NCI-H524 treated with DMSO at 0.1 percent for 48 hours (cell line): Measurements from ENCODE around the gene MTA1.

Experiments used
- DNase-seq: peaks from one replicate; lab custom pipeline; 2025; lab: John Stamatoyannopoulos, UW

The MTA1 gene

DNA sequence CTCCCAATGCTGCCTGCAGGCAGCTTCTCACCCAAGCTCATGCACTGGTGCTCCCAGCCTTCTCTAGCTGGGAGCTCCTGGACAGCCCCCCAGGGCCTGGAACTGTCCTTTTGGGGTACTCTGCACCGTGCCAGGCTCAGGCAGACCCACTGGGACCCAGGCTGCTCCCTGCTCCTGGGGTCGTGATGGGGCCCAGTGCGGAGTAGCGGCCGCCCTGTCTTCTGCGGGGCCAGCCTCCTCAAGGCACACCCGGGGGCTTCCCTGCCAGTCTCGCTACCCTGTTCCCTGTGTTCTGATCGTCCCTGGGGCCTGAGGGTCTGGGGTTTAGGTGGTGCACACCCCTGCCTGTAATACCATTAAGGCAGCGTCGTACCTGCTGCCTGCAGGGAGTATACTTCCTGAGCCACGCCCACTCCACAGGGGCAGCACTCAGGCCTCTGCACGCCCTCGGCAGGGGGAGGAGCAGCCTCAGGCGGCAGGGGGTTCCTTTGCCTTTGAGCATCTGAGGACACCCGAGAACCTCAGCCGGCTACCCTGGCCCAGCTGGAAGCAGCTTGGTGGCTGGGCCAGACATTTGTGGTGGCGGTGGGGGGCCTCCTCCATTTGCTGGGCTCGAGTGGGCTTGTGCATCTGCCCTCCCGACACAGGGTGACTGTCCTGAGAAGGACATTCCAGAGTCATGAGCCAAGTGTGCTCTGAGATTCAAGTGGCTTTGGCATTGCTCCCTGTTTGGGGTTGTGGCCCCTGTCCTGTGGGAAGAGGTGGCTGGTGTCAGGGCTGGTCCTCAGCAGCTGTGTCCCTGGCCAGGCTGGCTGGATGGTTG, 45.8 kb downstream of the MTA1 start:
- DNase-seq, result no peak

- no peak for DNase-seq
These were observed 47.1 kb downstream of the MTA1 start for GRCh38 chr14:105466531-105467248.

DNA sequence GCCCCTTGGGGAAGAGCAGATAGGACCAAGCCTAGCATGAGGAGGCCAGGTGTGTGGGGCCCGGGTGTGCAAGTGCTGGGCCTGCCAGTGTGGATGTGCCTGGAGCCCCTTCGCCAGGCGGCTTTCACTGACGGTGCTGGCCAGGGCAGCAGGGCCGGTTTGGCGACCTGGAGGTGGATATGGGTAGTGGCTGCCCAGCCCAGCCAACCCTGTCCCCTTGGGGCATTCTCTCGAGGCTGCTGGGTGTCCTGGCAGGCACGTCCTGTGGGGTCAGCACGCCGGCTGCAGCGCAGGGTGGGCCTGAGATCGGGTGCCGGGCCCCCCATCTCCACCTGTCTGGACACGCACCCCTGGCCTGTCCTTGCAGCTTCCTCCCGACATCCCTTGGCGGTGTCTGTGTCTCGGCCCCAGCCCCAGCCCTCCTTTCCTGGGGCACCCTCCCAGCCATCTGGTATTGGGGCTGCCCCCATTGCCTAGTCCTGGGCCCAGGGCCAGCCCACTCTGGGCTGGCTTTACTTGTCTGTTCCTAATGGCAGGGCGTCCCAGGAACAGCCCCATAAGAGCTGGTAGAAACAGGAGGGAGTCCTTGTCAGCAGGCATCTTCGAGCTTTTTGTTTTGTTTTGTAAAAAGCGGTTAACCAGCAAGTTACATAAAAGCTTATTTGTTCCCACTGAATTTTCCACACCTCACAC, 47.8 kb downstream of the MTA1 start:
- no peak for DNase-seq

DNA sequence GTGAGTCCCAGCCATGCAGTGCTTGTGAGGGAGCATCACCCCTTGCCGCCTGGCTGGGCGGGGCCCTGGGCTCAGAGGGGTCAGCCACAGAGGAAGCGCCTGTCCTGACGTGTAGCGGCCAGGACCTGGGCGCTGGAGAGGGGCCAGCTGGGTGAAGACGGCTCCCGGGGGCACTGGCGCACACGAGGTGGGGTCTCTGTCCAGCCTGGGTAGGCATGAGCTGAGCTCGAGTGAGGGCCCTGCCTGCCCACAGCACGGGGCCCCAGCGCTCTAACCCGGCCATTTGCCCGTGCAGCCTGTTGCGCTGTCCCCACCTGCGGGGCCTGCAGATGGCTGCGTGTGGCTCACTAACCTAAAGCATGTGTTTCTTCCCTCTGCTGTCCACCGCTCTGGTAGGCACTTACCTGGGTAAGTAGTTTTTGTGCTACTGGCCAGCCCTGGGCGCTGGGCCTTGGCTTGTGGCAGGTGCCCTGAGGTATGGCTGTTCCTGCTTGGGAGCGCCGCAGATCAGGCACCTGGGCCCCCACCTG, 48.4 kb downstream of the MTA1 start:
- no peak for DNase-seq

- DNase-seq, result no peak
These were observed 49.1 kb downstream of the MTA1 start for GRCh38 chr14:105468621-105469241.

GRCh38 chr14:105469456-105470349, 50.1 kb downstream of the MTA1 start:
- no peak for DNase-seq

DNA sequence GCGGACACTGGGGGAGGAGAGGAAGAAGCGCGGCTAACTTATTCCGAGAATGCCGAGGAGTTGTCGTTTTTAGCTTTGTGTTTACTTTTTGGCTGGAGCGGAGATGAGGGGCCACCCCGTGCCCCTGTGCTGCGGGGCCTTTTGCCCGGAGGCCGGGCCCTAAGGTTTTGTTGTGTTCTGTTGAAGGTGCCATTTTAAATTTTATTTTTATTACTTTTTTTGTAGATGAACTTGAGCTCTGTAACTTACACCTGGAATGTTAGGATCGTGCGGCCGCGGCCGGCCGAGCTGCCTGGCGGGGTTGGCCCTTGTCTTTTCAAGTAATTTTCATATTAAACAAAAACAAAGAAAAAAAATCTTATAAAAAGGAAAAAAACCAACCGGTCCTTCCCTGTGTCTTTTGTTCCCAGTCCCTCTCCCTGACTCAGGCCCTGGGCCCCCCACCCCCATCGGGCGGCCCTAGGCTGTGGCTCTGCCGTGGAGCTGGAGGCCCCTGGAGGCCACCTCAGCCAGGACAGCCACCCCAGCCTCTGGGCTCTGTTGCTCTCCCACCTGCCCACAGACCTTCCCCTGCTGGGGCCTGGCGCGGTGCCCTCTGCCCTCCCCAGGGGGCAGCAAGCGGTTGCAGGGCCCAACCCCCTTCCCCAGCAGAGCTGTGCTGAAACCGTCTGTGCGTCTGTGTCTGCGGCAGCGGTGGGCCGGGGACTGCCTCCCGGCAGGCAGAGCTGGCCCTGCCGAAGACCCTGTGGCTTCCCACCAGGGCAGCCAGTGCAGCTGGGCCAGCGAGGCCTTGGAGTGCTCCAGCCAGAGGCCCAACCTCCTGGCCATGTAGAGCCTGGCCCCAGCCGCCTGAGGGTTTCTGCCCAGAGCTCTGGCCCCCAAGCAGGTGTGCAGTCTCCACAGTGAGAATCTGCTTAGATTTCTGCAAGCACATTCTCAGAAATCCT, 51.0 kb downstream of the MTA1 start:
- DNase-seq, result no peak

- DNase-seq, result no peak
These were observed 51.7 kb downstream of the MTA1 start for GRCh38 chr14:105471297-105471821.

- no peak for DNase-seq
These were observed 52.3 kb downstream of the MTA1 start for GRCh38 chr14:105471823-105472485.

GRCh38 chr14:105472486-105472991, 52.9 kb downstream of the MTA1 start:
- no peak for DNase-seq

GRCh38 chr14:105473033-105473676, 53.5 kb downstream of the MTA1 start:
- DNase-seq, result no peak

GRCh38 chr14:105473677-105474482, 54.3 kb downstream of the MTA1 start:
- DNase-seq, result peak; percentile 40

DNA sequence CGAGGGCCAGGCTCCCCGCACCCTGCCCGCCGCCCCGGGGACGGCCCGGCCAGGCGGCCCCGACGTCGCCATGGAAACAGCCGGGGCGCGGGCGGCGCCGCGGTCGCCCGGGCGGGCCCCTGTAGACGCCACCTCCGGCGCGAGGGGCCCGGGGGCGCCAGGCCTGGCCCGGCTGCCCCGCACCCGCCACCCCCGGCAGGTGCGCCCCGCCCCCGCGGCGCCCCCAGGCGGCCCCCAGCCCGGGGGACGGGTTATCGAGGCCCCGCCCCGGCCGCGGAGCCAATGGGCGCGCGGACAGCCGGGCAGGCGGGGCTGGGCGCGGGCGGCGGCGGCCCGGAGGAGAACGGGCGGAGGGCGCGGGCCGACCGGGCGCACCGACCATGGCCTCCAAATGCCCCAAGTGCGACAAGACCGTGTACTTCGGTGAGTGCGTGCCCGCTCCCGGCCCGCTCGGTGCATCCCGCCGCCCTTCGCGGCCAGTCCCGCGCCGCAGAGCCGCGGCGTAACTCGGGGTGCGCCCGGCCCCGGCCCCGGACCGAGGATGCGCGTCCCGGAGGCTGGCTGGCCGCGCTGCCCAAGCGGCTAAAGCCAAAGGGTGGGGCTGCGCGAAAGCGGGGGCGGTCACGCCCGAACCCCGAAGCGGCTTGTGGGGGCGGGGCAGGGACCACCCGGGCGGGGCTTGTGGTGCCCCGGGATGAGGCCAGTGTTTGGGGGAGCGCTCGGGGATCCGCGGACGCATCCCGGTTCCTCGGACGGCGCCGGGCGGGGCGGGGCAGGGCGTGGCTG, 55.0 kb downstream of the MTA1 start, which contains the start of gene CRIP2:
CRIP2 (plus strand) TSS at position 339 of the 786 bp plus-strand sequence; CDS start at position 381, 42 bp downstream.
- no peak for DNase-seq

- no peak for DNase-seq
These were observed 55.9 kb downstream of the MTA1 start for GRCh38 chr14:105475269-105476096.

- no peak for DNase-seq
These were observed 56.6 kb downstream of the MTA1 start for GRCh38 chr14:105476097-105476830.
